HG03520 (cell line): Measurements from ENCODE around the gene HMCES.
"Not testable (repeated sequence)": the region's sequence is repeated elsewhere in the genome, so short reads cannot be mapped to it uniquely, and the experiment has no call there.

Experiments
- ATAC-seq: cut with Tn5 transposase; IDR thresholded peaks from one replicate; pipeline ENCODE4 v1.9.1; 2021; ENCODE audit warnings: mild to moderate bottlenecking, moderate library complexity; ENCODE audit not compliant: unreplicated experiment

Gene HMCES

DNA sequence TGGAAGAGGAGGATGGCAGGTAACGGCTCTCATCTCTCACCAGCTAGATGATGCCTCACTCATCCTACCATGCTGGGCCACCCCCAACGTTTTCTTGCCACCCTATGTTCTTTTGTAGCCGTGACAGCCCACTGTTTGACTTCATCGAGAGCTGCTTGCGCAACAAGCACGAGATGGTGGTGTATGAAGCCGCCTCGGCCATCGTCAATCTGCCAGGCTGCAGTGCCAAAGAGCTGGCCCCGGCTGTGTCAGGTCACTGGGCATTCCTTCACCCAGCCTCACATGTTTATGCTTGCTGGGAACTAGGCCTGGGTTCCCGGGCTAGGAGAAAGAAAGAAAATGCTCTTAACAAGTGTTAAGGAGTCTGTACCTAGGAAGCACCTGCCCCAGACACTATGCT is 21.1 kb upstream of the HMCES start:
- ATAC-seq = no peak

DNA sequence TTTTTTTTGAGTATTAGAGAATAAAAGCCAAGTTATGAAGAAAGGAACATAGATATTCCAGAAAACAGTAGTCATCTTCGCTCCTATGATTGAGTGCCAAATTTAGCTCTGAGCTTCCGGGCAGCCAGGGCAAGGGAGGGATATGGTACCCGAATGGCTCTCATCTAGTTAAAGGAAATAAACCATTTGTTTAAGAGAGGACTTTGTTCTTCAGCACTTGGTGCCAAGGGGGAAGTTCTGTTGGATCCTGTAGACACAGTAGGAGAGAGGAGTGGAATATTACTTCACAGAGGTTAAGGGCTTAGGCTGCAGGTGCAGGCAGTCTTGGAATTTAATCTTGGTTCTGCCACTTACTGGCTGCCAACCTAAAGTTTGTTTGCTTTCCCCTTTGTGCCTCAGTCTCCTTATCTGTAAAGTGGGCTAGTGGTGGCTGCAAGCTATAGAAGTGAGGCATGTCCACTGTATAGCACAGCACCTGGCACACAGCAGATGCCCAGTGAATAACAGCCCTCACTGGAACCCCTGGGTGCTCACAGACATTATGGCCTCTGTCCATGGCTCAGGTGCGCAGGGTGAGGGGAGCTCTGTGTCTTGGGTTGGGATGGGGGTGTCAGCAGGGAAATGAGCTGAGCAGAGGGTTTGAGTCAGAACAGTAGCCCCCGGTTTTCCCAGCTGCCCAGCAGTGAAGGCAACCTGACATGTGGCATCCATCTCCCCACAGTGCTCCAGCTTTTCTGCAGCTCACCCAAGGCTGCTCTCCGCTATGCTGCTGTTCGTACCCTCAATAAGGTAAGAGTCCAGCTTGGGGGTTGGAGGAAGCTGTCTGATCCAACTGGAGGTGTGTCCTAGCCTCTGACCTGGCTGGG is 18.8 kb upstream of the HMCES start:
- no peak for ATAC-seq

- no peak for ATAC-seq
These were observed 18.1 kb upstream of the HMCES start for GRCh38 chr3:129260606-129261005.

GRCh38 chr3:129261894-129262293 is 16.8 kb upstream of the HMCES start:
- no peak for ATAC-seq

DNA sequence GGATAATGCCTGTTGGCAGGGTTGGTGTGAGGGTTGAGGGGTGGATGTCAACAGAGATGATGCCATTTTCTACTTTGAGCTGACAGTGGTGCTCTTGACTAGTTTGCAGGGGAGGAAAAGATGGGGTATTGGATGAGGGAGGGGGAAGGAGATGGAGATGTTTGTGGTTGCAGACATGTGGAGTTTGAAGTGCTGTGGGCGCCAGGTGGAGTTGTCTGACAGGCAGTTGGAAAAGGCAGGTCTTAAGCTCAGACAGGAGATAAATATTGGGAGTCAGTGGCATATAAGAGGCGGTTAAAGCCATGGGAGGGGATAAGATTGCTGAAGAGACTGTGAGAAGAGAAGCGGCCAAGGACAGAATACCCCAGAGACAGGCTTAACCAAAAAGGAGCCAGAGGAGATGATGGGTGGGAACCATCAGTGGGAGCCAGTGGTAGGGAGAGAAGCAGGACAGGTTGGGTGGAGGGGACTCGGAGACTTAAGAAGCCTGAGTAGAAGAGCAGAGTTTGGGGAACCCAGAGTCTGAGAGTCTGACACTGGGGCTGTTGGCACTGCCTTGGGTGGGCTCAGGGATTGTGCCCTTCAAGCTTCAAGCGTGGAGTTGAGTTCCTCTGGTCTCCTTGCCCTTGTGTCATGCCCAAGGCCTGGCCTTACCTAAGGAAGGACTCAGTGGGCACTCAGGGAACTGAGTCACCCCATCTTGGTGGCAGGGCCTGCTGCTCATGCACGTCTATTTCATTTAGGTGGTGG is 15.3 kb upstream of the HMCES start:
- no peak for ATAC-seq

DNA sequence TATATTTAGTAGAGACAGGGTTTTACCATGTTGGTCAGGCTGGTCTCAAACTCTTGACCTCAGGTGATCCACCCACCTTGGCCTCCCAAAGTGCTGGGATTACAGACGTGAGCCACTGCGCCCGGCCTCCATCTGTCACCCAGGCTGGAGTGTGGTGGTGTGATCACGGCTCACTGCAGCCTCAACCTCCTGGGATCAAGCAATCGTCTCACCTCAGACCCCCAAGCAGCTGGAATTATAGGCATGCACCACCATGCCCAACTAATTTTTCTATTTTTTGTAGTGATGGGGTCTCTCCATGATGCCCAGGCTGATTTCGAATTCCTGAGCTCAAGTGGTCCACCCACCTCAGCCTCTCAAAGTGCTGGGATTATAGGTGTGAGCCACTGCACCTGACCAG is 13.7 kb upstream of the HMCES start:
- not testable (repeated sequence) for ATAC-seq

GRCh38 chr3:129266651-129267050 is 12.0 kb upstream of the HMCES start:
- ATAC-seq = no peak

DNA sequence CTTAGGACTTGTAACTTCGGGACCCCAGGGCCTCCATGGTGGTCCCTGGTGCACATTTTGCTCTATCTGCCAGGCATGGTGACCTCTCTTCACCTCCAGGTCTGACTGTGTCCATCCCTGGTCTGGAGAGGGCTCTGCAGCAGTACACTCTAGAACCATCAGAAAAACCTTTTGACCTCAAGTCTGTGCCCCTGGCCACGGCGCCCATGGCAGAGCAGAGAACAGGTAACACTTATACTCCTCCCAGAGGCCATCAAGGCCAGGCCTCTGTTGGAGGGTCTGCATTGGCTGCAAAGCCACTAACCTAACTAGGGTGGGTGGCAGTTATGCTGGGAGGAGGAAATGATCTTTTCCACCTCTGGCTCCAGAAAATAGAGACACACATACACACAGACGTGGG is 10.3 kb upstream of the HMCES start:
- ATAC-seq = no peak

DNA sequence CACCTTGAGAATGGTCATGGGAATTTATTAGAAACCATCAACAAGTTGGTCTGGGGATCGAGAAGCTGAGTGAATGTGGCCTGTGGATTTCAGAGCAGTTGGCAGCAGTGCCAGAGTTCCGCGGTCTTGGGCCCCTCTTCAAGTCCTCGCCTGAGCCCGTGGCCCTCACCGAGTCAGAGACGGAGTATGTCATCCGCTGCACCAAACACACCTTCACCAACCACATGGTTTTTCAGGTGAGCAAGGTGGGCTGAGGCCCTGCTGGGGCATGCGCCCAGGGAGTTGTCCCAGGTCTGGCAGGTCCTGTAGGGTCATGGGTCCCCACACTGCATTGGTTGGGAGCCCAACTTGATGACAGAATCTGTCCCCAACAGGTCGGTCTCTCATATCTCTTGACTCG is 7.0 kb upstream of the HMCES start:
- no peak for ATAC-seq

GRCh38 chr3:129276385-129276784 is 2.3 kb upstream of the HMCES start:
- peak; percentile 81 for ATAC-seq

- no peak for ATAC-seq
These were observed 820 bp upstream of the HMCES start for GRCh38 chr3:129277829-129278271.

DNA sequence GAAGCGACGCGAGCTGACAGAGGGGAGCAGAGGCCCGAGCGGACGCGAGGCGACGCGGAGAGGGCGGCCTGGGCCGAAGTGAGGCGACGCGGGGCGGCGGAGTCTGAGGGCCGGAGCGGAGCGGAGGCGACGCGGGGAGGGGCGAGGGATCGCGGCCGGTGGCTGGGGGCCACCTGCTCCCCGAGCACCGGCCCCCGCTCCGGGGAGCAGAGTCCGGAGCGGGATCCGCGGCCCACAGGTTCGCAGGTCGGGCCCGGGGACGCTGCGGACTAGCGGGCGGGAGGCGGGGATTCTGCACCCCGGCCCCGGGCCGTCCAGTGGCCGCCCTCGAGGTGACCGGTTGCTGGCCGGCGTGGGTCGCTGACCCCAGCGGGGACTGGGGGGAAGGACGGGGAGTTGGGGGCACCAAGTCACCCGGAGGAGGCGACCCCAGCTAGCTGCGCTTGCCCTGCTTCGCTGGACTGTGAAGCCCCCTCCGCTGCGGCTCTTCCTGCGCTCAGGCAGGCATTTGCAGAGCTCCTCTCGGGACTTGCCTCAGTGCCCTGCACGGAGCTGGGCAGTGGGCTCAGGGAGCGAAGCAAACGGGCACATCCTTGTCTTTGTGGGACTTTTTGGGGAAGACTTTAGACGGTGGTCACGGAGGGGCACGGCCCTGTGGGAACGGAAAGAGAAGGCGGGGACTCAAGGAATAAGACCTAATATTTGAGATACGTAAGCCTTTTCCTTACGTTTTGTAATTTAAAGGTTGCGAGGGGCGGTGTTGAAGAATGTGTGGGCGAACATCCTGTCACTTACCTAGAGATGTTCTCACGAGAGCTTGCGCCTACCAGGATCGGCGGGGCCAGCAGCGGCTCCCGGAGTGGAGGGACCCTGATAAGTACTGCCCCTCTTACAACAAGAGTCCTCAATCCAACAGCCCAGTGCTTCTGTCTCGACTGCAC is 566 bp downstream of the HMCES start:
- ATAC-seq = no peak

- ATAC-seq = no peak
These were observed 1.5 kb downstream of the HMCES start for GRCh38 chr3:129280183-129280582.

DNA sequence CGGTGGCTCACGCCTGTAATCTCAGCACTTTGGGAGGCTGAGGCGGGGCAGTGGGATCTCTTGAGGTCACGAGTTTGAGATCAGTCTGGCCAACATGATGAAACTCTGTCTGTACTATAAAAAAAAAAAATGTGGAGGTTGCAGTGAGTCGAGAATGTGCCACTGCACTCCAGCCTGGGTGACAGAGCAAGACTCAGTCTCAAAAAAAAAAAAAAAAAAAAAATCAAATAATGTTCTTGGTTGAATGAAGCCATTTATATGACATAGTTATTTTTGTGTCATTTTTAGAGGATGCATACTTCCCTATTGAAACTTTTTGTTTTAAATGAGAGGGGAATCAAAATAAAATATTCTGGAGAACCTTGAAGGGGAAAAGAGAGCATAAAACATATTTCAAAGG is 3.1 kb downstream of the HMCES start:
- no peak for ATAC-seq

DNA sequence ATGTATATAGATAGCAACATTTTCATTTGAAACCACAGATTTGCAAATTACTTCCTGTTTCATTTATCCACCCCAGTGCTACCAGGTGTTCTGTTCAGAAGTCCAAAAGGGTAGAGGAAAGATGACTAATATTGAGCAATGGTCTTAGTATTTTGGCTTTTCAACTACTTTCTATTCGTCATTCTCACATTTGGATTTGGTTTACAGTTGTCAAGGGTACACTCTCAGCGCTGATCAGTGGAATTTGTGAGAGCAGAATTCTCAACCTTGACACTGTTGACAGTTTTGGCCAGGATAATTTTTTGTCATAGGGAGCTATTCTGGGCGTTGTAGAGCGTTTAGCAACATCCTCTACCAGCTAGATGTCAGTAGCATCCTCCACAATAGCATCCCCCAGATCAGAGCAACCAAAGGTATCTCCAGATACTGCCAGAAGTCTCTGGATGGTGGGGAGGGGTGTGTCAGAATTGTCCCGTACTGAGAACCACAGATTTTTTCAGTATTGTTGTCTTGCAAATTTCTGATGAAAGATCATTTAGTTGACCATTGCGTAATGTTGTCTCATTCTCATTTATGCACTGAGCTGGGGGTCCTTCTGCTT is 4.2 kb downstream of the HMCES start:
- peak; percentile 63 for ATAC-seq

- ATAC-seq = no peak
These were observed 7.4 kb downstream of the HMCES start for GRCh38 chr3:129286081-129286480.

GRCh38 chr3:129288446-129288845 is 9.8 kb downstream of the HMCES start:
- ATAC-seq = no peak

DNA sequence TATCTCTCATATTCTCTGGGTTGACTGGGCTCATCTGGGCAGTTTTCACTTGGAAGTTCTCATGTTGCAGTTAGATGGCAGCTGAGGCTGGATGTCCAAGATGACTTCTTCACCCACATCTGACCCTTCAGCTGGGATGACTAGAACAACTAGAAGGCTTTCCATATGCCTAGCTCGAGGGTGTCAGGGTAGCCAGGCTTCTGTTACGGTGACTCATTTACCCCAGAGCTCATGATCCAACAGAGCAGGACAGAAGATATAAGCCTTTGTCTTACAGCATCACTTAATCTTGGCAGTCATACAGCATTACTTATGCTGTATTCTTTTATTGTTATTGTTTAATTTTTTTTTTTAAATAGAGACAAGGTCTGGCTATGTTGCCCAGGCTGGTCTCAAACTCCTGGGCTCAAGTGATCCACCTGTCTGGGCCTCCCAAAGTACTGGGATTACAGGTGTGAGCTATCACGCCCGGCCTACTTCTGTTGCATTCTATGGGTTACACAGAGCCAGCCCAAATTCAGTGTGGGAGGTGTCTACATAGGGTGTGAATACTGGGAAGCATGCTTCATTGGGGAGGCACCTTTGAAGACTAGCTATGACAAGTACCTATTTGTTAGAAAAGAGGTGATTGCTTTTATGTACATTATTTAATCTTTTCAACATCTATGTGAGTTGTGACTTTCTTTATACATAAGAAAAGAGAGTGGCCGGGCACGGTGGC is 10.7 kb downstream of the HMCES start:
- no peak for ATAC-seq

GRCh38 chr3:129291236-129291886 is 12.7 kb downstream of the HMCES start:
- no peak for ATAC-seq

DNA sequence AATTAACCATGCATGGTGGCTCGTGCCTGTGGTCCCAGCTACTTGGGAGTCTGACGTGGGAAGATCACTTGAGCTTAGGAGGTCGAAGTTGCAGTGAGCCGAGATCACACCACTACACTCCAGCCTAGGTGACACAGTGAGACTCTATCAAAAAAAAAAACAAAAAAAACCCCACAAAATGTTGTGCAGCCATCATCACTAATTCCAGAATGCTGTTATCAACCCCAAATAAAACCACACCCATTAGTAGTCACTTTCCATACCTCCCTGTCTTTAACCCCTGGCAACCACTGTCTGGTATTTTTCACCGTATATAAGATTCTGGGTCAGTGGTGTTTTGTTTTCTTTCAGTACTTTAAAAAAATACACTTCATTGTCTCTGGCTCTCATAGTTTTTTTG is 16.6 kb downstream of the HMCES start:
- ATAC-seq = no peak
